NCI-H1930 (cell line): ENCODE results near the gene CAND1.

ENCODE experiments used
- DNase-seq, 2 experiments: peaks; one replicate each; lab custom pipeline; 2025; lab: John Stamatoyannopoulos, UW

Gene CAND1

DNA sequence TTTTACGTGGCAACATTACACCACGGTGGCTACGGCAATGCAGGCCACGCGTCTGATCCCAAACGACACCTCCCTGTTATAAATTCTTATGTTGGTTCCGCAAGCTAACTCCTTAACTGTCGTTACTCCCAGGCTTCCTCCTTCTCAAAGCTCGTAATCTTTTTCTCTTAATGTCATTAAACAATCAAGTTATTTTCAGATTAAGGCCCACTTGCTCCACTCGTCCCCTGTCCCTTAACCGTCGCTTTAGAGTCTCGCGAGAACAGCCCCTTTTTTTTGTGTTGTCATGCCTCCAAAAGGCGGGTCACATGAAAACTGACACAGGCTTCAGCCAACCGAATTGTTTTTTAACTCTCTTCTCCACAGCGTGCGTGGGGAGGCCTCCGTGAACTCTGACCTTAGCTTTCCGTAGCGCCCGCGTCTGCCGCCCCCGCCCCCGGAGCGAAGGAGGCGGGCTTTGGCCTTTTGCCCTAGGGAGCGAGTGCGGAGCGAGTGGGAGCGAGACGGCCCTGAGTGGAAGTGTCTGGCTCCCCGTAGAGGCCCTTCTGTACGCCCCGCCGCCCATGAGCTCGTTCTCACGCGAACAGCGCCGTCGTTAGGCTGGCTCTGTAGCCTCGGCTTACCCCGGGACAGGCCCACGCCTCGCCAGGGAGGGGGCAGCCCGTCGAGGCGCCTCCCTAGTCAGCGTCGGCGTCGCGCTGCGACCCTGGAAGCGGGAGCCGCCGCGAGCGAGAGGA lies at the start of gene CAND1:
CAND1 (plus strand) TSS at position 463 of the 737 bp plus-strand sequence. CDS start 360 bp downstream, outside the sequence.
- peak; percentile 98 to 99 for DNase-seq

DNA sequence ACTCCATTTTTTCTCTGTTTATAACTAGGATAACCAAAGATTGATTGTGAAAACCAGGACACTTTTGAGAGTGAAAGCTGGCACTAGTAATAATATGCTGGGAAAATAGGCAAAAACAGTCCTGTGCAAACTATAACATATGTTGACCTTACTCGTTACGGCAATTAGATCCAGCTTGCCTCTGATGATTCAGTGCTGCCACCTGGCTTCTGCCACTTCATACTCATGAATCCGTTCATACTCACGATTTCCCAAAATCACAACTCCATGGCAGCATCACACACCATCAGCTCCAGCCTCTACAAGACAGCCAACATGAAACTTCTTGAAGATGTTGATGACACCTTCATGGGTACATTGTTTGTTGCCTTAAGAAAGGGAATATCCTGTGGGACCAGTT lies 49.1 kb upstream of the CAND1 start:
- no peak for DNase-seq

DNA sequence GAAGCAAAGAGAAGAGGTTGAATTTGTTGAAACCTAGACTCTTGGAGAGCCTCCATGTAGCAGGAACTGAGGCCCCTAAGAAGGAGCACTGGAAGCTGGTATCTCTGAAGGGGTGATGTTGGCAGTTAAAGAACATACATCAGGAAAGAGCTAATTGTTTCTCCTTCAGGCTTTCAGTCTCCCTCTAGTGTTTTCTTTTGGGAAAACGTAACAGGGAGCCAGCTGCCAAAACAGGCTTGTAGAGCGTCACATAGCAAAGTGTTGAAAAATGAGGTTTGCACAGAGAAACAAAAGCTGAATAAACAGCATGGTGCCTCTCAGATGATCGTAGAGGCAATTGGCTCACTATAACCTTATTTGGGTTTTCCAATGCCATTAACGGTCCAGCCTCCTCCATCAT lies 46.9 kb upstream of the CAND1 start:
- no peak for DNase-seq

DNA sequence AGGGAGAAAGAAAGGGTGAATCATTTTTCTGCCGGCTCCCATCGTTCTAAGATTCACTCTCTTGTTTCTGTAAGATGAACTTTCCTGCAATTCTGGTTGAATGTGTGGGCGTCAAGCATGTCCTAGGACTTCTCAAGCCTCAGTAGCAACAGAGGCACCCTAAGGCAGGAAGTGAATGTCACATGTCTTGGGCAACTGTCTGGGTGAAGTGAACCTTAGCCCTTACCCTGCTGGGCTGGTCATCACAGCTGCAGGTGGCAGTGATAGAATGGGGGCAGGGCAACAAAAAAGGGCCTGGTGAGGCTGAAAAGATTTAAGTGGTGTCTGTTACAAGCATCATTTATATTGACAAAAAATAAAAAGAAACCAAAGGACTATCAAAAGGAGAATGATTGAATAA lies 45.9 kb upstream of the CAND1 start:
- DNase-seq, result no peak

DNA sequence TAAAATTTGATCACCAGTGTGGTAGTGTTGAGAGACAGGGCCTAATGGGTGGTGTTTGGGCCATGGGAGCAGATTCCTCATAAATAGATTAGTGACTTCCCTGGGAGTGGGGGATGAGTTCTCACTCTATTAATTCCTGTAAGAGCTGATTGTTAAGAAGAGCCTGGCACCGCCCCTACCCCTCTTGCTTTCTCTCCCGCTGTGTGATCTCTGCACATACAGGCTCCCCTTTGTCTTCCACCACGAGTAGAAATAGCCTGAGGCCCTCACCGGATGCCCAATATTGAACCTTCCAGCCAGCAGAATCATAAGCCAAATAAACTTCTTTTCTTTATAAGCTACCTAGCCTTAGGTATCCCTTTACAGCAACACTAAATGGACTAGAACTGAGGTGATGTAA lies 31.9 kb upstream of the CAND1 start:
- no peak for DNase-seq

DNA sequence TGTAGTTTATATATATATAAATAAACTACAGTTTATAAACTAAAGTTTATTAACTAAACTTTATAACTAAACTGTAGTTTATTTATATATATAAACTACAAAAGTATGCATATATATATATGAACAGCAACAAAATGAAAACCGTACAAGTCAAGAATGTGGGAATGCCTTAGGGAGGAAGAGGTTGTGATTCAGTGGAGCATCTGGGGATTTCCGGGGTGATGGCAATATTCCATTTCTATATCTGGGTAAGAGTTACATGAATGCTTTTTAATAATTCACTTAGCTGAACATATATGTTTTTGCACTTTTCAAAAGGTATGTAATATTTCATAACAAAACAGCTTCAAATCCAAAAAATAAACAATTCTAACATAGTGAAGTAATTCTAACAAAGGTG lies 30.1 kb upstream of the CAND1 start:
- no peak for DNase-seq

DNA sequence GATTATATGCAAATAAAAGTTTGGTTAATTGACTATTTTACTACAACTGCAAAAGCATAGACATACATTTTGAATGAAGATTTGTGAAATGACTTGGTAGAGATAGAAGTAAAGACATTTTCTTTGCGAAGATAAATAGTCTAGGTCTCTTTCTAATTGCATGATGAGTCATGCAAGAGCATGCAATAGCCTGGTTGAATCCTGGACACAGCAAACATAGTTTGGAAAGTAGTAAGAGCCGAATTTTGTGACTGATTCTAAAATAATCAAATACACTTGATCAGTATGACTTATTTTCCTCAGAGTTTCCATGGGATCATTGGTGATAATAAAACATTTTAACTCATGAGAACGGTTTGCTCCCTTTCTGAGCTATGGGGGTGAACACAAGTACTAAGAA lies 27.7 kb upstream of the CAND1 start:
- no peak for DNase-seq

DNA sequence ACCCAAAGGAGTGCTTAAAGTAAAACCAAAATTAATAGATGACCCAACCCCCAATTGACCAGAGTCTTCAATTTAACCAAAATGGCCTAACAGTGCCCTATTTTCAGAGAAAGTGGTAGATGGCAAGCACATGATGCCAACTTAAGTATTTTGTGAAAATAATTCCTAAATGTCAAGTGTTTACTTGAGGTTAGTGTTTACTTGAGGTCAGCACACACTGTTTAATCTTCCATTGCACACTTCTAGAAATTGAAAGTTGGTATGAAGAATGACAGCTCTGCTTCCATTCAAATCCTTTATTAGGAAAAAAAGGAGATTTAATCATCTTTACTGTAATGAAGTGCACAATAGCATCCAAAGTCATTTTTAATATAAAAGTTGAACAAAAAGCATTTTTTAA lies 25.9 kb upstream of the CAND1 start:
- no peak for DNase-seq

DNA sequence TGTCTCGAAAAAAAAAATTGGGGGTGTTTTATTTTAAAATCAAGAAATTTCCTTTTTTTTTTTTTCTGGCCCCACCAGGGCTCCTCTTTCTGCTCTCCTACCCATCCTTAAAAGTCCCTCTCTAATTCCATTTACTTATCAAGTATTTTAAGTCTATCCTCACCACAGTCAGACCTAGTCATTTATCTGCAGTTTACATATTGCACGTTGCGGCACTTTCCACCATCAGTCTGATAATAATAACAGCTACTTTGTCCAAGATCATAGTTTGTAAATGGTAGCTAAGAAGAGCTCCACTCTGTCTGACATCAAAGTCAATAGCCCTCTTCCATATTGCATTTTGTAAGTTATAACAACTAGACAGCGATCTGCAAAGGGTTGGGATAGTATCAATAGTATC lies 23.6 kb upstream of the CAND1 start:
- DNase-seq, result no peak

DNA sequence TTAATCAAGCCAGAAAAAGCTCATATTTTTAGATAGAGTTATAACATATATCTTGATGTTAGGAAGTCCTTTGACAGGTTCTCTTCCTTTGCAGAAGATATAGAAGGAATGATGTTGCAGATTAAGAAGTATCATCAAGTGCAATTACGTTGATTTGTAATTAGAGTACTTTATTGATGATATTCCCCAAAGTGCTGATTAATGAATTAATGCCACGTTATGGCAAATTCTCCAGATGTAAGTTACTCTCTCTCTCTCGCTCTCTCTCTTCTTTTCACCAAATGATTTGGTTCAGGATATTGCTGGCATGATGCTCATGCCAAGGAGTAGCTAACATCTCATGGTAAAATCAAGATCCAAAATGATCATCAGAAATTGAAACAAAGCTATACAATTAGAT lies 18.1 kb upstream of the CAND1 start:
- DNase-seq, result no peak

DNA sequence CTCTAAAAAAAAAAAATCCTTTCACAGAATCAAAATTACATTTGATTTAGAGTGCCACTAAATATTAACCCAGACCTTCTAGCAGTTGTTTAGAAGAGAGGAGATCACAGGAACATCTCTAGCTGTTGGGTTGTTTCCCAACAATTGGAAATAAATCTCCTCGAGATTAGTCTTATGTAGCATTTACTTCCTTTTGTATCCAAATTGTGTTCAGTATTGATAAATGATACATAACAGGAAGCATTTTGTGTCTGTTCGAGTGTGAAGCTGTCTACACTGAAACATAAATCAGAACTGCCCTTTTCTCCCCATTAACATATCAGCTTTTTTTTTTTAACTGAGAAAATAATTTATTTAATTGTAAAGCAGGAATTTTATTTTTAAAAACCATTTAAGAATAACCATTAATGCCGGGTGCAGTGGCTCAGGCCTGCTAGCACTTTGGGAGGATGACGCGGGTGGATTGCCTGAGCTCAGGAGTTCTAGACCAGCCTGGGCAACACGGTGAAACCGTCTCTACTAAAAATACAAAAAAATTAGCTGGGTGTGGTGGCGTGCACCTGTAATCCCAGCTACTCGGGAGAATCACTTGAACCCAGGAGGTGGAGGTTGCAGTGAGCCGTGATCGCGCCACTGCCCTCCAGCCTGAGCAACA lies 14.7 kb upstream of the CAND1 start:
- no peak for DNase-seq

DNA sequence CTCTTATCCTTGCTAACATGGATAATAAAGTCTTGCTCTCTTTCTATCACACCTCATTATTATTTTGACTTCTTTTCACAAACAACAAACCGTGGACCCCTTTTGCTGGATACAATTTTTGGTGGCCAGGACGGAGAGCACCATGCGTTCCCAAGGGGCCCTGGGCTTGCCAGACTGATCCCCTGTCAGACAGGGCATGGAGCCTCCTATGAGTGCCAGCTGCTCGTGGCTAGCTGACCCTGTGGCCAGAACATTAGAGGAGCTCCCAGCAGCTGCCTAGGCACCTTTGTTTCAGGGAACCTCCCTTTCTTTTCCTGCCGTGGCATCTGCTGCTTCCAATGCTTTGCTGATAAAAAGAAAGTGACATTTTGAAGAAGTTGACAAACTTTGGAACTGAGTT lies 12.5 kb upstream of the CAND1 start:
- no peak for DNase-seq

DNA sequence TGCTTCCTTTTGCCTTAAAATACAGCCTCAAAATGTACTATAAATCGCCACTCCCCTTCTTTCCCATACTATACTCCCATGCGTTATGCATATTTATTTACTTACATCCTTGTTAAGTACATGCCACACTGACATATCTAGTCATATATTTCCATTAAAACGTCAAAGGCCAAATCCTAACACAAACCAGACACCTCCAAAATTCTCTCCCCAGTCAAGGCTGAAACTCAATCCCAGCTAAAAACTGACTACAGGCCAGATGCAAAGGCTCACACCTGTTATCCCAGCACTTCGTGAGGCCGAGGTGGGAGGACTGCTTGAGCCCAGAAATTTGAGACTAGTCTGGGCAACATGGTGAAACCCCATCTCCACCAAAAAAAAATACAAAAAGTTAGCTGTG lies 5.7 kb upstream of the CAND1 start:
- DNase-seq, result no peak

DNA sequence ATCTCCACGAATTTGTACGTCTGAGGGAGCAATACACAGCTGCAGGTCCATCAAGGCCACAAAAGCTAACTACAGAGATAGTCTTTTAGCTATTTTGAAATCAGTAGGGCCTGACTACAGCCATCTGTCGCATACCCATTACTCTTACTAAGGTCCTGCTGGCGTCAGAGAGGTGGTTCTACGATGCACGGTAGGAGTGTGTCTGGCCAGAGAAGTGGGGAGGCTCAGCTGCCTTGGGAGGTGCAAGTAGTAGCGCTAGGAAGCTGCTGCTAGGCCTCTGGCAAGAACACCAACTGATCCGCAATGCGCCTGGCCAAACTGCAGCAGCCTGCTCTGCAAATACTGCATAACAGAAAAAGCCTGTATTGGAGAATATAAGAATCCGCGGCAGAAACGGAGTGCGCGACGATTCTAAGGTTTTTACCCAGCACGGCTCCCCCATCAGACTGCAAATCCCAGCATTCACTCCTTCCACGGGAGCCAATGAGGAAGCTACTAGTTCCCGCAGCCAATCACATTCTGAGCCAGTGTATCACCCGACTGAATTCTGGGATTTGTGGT lies 743 bp upstream of the CAND1 start:
- peak; percentile 95 to 96 for DNase-seq

DNA sequence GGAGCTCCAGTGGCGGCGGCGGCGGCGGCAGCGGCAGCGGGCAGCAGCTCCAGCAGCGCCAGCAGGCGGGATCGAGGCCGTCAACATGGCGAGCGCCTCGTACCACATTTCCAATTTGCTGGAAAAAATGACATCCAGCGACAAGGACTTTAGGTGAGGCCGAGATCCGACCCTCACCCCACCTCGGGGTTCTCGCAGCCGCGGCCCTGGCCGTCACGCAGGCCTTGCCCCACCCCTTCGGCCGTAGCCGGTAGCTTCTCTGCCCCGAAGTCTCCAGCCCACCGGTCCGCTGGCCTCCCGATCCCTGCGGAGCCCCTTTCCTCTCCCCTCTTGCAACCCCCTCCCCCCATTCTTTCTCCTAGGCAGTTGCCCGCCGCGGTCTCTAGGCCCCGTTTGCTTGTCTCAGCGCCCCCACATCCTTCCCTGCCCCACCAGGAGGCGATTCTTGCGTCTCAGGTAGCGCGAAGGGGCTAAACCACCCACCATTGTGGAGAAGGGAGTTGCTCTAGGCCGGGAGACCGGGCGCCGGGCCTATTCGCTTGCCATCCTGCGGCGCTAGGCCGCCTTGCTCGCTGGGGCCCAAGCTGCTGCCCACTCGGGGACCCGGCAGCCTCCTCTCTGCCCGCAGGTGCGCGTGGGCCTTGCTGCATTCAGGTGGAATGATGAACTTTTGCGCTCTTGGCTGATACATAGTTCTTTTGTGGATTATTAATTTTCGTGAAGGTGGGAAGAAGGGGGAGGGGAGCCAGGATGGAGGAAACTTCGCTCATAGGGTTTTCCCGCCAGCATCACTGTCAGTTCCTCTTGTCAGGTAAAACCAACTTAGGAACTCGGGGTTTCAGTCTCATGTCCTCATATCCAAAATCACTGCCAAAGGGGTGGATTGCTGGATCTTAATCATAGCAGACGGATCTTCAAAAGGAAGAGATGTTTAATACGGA lies 745 bp downstream of the CAND1 start:
- peak; percentile 50 to 56 for DNase-seq

DNA sequence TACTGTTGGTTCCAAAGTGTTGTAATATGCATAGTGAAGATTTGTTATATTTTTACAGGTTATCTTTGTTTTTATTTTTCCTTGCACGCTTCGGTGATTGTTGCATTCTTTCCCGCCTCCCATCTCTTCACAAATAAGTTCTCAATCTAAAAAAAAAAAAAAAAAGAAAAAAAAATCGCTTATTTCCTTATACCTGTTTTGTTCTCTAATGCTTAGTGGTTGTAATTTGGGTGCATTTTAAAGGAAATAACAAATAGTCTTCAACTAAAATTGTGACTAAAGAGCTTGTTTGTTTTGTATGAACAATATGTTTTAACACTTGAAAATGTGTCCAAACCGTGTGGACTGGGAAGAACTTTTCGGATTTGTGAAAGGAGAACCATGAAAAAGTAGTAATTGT lies 1.5 kb downstream of the CAND1 start:
- no peak for DNase-seq

DNA sequence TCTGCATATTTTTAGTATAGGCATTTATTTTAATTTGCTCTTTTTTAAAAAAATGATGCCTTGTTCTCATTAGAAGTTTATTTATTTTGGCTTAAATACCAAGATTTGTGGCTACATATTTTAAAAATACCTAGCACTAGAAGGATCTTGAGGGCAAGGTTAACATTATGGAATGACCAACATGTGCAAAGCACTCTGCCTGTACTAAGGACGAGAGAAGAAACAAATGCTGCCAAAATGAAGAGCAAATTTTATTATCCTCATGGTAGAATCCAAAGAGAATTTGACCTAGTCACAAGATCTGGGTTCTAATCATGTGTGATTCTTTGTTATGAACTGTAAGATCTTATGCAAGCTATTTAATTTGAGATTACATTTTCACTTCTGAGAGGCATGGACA lies 2.8 kb downstream of the CAND1 start:
- DNase-seq, result no peak

DNA sequence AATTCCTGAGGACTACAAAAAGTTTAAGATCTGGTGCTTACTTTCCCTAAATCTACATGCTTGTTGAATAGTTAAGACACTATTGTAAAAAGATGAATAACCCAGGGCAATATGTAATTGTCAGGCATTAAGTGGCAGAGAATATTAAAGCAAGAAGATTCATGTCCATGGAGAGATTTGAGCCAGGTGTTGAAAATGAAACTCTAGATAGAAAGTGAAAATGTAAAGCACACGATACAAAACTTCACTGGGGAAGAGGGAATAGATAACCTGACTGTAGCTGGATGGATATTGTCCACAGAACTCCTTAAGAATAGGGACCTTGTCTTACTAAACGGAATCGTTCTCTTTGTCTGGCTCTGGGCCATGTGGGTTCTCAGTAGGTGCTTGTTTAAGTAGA lies 5.0 kb downstream of the CAND1 start:
- DNase-seq, result no peak

DNA sequence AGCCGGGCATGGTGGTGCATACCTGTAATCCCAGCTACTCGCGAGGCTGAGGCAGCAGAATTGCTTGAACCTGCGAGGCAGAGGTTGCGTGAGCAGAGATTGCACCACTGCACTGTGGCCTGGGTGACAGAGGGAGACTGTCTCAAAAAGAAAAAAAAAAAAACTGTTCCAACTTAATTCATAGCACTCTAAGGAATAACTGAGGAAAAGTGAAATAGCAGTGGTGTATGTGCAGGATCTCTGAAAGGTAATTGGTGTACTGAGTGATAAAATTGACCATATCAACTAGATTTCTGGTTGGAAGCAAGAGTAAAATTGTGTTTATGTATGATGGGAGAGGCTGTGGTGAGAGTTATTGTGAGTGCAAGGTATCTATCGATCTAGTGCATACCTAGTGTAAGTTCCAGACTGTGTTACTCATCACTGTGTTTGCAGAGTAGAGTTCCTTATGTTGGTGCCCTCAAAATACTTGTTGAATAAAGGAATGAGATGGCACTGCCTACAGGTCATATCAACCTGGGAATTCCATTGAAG lies 6.3 kb downstream of the CAND1 start:
- DNase-seq, result no peak

DNA sequence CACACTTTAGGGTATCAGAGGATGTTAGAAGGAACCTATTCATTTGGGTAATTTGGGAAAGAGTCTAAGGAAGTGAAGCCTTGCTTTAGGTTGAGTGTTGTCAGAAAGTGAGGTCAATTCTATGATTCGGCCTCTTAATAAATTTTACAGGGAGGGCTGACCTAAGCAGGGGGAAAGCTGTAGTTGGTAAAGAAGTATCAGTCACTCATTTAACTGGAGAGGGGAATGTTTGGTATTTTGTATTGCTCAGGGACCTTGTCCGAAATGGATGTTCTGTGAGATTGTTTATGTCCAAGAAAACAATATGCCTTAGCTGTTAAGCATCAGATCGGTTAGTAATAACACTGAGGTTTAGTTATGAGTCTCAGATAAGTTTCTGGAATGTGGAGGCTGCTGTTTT lies 7.3 kb downstream of the CAND1 start:
- no peak for DNase-seq

DNA sequence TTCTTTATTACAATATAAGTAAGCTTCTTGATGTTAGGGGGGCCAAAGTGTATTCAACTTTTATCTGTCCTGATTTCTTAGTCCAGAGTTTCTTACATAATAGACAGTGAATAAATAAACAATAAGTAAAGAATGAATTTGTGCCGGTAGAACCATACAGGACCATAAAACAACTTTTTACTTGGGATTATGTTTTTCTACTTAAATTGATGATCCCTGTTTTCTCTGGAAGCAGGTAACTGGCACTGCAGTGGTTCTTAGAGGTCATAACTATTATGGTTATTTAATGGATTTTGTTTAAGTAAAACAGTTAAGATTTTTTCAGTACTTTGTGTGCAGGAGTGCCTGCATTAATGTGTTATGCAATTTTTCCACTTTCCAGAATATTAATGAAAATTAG lies 10.5 kb downstream of the CAND1 start:
- no peak for DNase-seq

DNA sequence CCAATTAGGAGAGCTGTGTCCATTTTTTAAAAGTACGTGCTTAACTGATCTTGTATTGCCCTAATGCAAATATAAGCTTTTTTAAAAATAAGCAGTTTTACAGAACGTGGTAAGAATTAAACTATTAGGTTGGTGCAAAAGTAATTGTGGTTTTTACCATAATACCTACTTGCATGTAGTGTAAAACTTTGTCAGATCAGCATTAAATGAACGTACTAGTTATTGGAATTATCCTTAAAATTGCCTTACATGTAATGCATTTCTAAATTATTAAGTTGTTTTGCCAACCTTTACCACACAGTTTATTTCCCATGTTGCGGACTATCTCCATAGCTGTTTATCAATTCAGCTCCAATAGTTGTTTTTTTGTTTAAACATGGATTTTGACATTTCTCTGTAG lies 10.9 kb downstream of the CAND1 start:
- DNase-seq, result no peak
